HG03439 (cell line): Measurements from ENCODE around the gene SBK2.

Experiments used
- ATAC-seq: cut with Tn5 transposase; IDR thresholded peaks from one replicate; pipeline ENCODE4 v1.9.1; 2021; ENCODE audit warnings: mild to moderate bottlenecking, moderate library complexity; ENCODE audit not compliant: unreplicated experiment

SBK2 gene

GRCh38 chr19:55559684-55560083 lies 22.8 kb upstream of the SBK2 start:
- ATAC-seq, result no peak

- ATAC-seq, result no peak
These were observed 17.8 kb upstream of the SBK2 start for GRCh38 chr19:55554741-55555152.

DNA sequence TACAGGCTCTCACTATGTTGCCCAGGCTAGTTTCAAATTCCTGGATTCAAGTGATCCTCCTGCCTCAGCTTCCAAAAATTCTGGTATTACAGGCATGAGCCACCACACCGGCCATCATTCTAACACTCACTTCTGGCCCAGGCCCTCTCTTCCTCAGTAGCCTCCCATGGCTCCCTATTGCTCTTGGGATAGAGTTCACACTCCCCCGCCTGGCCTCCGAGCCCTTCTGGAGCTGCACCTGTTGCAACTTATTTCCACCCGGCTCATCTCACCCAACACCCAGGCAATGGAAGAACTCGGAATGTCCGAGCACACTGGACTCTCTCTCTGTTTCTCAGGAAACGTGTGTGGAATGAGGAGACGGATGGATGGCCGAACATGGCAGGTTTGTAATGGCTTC lies 17.4 kb upstream of the SBK2 start:
- ATAC-seq, result no peak

DNA sequence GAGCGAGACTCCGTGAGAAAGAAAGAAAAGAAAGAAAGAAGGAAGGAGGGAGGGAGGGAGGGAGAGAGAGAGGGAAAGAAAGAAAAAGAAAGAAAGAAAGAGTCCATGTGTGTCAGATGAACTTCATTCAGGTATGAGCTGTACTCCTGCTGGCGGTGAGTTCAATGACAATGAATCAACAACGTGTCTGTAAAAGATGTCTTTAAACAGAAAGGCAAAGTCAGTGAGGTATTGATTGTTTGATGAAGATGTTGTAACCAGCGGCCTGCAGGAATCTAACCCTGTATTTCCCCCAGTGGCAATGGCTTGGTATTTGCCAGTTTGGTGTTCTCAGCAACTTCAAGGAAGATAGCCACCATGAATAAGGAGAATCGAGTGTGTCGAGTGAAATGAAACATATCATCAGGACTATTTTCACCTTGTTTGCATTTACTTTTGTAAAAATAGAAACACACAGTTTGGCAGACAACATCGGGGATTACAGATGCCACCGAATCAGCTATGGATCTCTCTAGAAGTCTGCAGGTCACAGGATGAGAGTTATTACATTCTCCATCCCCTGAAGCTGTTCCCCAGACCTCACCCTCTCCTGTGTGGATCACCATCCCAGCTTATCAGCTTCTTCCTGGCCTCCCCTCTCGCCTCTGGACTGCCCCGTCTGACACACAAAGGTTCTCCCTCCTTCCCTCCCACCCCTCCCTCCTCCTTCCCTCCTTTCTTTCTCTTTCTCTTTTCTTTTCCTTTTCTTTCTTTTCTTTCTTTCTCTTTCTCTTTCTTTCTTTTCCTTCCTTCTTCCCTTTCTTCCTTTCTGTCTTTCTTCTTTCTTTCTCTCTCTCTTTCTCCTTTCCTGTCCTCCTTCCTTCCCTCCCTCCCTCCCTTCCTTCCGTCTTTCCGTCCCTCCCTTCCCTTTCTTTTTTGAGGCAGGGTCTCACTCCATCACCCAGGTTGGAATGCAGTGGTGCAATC lies 16.6 kb upstream of the SBK2 start:
- ATAC-seq, result no peak

DNA sequence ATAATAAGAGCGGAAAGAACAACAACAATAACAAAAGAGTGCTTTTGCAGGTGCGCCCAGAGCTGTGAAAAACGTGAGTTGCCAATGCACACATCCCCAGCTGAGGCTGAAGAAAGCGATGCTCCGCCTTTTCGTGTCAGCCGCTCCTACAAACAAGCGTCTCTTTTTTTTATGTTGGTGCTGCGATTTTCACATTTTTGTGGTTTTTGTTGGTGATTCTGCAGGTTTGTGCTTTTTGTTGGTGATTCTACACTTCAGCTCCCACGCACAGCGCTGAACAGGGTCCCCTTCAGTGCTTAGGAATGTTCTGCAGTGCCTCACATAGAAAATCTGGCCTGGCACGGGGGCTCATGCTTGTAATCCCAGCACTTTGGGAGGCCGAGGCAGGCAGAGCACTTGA lies 15.7 kb upstream of the SBK2 start:
- no peak for ATAC-seq

- ATAC-seq, result no peak
These were observed 15.3 kb upstream of the SBK2 start for GRCh38 chr19:55552206-55552605.

DNA sequence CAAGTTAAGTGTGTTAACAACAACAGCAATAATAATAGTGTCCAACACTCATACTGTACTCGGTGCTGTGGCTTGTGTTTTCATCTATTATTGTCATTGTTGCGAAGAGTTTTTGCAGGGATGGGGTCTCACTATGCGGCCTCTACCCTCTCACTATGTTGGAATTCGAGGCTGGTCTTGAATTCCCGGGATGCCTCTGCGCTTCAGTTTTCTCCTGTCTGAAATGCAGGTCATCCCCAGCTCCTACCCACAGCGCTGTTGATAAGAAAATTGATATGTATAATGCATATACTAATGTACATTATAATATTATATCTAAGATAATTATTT lies 13.4 kb upstream of the SBK2 start:
- ATAC-seq, result no peak

DNA sequence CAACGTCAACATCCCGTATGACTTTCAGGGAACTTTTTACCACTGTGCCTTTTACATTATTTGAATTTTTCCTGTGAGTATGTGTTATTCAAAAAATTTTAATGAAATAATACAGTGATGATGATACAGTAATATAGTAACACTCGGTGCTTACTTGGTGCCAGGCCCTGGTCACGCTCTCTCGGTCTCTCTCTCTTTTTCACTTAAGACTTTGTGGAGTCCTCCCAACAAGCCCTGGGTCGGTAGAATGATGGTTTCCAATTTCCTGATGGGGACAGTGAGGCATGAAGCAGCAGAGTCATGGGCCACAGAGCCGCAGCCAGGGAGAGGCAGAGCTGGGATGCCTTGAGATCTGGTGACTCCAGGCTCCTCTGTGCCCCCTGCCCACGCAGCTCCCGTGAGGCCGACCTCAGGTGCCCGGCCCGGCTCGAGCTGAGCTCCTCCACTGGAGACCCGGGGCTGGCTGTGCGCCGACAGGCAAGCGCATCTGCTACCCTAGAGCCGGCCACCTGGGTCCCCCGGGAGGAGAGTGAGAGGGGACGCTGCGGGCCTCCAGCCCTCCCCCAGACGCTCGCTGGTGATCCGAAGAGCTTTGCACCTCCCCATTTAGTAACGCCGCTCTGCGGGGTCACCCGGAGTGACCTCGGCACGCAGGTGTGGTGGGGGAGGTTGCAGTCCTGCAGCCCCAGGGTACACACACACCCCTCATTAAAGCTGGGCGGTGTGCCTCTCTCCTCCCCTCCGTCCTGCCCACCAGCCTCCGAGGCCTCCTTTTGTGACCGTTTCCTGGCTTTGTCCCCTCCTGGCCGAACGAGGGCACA lies 12.8 kb upstream of the SBK2 start:
- no peak for ATAC-seq

GRCh38 chr19:55546822-55547614 lies 10.1 kb upstream of the SBK2 start:
- no peak for ATAC-seq

DNA sequence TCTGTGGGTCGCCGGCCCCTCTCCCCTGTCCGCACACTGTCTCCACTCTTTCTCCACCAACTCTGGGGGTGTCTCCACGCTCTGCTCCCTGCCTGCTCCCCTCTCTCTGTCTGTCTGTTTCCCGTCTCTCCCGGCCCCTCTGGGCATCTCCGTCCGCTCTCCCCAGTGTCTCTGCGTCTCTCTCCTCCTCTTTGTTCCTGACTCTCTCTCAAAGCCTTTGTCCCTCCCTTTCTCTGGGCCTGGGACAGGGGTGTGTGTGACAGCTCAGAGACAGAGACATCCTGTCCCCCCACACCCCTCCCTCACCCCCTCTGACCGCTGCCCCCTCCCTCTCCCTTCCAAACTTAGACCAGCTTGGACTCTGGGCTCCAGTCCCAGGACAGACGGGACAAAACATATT lies 9.1 kb upstream of the SBK2 start:
- no peak for ATAC-seq

DNA sequence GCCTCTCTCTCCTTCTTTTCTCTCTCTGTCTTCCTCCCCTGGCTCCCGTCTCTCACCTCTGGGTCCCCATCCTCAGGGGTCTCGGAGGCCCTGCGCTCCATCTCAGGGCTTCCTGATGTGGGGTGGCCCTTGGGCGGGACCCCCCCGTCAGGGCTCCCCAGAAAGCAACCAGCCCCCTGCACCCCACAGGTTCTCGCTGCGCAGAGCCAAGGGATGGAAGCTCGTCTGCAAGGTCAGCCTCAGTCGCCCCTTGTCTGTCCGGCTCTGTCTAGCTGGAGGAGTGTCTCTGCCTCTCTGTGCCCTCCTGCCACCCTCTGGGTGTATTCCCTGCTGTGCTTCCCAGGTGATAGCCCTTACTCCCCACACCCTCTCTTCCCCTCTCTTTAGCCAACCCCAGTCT lies 8.5 kb upstream of the SBK2 start, which contains the start of gene SBK3:
Gene SBK3, minus strand, starts transcription at position 101 of the 400 bp plus-strand sequence. Its CDS starts 0 bp downstream, at position 101.
- no peak for ATAC-seq

- no peak for ATAC-seq
These were observed 8.0 kb upstream of the SBK2 start for GRCh38 chr19:55544776-55545439.

DNA sequence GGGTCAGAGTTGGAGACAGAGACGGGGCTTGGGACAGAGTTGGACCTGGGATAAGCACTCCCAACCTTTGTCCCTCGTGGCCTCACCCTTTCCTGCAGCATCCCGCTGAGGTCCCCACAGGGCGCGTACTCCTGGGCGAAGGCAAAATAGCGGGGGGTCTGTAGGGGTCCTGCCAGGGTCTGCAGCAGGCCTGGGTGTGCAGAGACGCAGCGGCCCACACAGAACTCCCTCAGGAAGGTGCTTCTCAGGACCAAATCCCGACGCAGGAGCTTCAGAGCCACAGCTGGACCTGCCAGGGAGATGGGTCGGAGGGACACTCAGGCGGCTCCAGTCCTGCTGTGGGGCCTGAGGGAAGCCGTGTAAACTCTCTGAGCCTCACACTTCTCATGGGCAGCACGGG lies 7.1 kb upstream of the SBK2 start:
- ATAC-seq, result no peak

DNA sequence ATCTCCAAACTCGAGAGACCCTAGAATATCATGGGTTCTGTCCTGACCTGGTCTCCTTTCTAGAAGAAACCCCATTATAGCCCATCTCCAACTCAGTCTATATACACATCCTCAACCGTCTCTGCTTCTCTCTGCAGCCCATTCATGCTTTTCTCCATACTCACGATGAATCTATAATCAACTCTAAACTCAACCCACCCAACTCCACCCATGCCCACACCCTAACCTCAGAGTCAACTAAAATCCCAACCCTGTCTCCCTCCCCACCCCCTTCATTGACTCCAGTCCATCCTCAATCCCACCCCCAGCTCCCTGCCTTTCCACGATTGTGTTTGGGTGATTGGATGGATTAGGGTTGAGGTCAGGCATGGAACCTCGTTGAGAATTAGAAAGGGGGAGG lies 6.6 kb upstream of the SBK2 start:
- no peak for ATAC-seq

DNA sequence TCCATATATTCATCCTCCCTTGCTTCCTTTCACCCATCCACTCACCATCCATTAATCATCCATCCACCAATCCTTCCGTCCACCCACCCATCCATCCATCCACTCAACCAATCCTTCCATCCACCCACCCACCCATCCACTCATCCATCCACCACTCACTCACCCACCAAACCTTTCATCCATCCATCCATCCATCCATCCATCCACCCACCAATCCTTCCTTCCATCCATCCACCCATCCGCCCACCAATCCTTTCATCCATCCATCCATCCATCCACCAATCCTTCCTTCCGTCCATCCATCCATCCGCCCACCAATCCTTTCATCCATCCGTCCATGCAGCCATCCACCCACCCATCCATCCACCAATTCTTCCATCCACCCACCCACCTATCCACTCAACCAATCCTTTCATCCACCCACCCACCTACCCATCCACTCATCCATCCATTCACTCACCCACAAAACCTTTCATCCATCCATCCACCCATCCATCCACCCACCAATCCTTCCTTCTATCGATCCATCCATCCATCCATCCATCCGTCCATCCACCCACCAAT lies 5.4 kb upstream of the SBK2 start:
- ATAC-seq, result no peak

- no peak for ATAC-seq
These were observed 4.2 kb upstream of the SBK2 start for GRCh38 chr19:55541091-55541490.

- ATAC-seq, result no peak
These were observed 3.7 kb upstream of the SBK2 start for GRCh38 chr19:55540619-55541018.

DNA sequence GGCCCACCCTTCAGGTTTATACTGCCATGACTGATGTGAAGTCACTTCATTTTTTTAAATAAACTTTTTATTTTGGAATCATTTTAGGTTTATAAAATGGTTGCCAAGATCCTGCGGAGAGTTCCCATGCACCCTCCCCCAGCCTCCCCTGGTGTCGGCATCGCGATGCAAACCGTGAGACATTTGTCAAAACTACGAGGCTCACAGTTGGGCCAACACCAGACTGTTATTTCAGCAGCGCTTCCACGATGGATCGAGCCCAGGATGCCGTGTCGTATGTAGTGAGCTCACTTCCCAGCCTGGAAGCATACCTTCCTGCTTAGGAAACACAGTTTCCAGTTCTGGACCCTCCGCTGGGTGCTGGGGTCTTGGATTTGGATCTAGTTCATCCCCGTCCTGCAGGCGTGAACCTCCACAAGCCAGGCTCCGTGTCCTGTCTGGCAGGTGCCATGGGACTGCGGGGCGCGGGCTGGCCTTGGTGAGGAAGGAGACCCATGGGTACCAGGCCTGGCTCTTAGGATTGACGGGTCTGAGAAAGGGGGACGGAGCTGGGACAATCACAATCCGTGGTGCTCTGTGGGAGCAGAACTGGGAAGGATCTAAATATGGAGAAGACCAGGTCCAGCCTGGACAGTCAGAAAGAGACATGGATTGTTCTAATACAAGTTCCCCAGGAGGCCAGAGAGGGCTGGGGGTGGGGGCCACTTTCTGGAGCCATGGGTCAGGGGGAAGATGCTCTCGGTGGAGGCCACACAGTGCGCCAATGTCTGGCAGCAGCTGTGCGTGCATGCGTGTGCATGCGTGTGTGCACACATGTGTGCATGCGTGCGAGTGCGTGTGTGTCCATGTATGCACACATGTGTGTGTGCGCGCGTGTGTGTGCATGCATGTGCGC lies 2.4 kb upstream of the SBK2 start:
- no peak for ATAC-seq

GRCh38 chr19:55538132-55538531 lies 1.2 kb upstream of the SBK2 start:
- ATAC-seq, result no peak
